Stimulated activated CD4-positive, alpha-beta T cell treated with anti-CD3 and anti-CD28 coated beads, Interleukin-2, amount 100 ng/mL, for 4 hours (primary cell): ENCODE measurements around the gene KCNK4.
A peak's percentile ranks its signal among the peaks of the same experiment; 100 is the strongest.
"Not testable (repeated sequence)": the region's sequence is repeated elsewhere in the genome, so short reads cannot be mapped to it uniquely, and the experiment has no call there.

ENCODE experiments used
- DNase-seq: peaks from one replicate; pipeline ENCODE4 v3.0.0-alpha.2; 2020; ENCODE audit warnings: low read depth

KCNK4 gene

GRCh38 chr11:64307795-64308194 is 16.7 kb downstream of the KCNK4 start:
- DNase-seq = not testable (repeated sequence)

- DNase-seq = no peak
Measured at GRCh38 chr11:64312947-64313346, 21.8 kb downstream of the KCNK4 start.

DNA sequence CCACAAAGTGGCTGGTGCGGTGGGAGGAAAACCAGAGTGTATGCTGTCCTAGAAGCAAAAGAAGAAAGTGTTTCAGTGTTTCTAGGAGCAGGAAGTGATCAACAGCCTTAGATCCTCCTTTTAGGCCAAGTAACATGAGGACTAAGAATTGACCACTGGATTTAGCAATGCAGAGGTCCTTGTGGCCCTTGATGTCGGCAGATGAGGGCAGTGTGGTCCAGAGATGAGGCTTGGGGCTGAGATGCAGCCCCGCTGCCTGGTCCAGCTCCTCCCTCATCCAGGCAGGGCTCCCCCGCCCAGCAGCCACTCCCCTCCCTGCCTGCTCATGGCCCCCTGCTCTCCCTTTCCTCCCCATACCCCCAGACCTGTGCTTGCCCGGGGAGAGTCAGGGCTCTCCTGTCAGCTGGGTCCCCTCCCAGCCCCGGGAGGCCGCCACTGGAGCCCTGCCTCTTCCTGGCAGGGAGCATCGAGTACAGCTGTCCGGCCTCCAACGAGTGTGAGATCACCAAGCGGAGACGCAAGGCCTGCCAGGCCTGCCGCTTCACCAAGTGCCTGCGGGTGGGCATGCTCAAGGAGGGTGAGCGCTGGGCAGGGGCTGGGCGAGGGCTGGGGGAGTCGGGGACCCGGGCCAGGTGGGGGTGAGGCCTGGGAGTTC is 22.5 kb downstream of the KCNK4 start:
- no peak for DNase-seq

- DNase-seq = no peak
Measured at GRCh38 chr11:64314146-64314804, 23.2 kb downstream of the KCNK4 start.

- no peak for DNase-seq
Measured at GRCh38 chr11:64314805-64315561, 23.9 kb downstream of the KCNK4 start.

GRCh38 chr11:64315667-64316526 is 24.8 kb downstream of the KCNK4 start:
- not testable (repeated sequence) for DNase-seq

DNA sequence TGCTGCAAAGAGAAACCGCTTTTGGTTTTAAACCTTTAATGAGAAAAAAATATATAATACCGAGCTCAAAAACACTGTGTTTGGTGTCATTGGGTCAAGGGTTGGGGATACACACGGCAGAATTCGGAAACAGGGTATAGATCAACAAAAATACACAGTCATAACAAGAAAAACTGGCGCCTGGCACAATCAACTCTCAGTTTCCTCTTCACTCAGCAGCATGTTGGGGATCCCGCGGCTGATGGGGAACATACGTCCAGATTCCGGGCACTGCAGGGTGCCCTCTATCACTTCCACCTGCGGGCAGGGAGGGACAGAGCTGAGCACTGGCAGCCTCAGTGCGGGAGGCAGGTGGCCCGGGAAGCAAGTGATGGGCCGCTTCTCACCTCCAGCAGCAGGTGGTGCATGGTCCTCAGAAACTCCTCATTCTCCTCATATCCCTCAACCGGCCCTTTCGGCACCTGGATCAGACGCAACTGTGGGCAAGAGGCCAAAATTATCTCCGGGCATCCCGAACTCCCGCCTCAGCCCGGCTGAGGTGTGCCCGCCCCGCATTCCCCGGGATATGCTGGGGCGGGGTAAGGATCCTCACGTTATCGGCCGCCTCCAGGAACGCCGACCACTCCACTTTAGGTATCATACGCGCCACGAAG is 25.7 kb downstream of the KCNK4 start:
- no peak for DNase-seq

DNA sequence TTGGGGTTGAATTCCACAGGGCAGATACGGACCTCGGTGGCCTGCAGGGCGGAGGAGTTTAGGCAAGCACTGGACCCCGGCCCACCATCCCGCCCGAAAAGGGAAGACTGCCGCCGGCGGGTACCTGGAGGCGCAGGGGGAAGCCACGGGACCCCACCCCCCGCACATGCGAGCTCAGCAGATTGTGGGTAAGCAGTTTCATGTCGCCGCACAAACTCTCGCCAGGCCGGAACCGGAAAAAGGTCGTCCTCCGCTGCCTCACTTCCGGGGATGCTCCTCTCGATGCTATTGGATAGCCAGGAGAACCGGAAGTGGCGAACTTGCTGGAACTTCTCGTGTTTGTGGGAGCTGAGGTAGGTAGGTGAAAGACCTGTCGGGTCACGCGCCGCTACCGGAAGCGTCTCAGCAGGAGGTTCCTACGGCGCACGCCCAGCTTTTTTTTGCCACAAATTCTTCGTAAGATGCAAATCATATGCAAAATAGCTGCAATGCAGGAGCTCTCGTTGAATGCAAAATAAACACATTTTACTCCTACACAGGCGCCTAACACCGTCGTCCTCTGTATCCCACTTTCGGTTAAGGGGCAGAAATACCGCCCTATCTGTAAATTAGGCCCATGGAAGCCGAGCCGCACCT is 26.3 kb downstream of the KCNK4 start, which contains the start of gene TRMT112:
Gene TRMT112, minus strand, starts transcription at position 235 of the 636 bp plus-strand sequence. Its CDS starts 33 bp downstream, at position 202.
- peak; percentile 95 for DNase-seq

- DNase-seq = peak; percentile 90
Measured at GRCh38 chr11:64317961-64318765, 27.1 kb downstream of the KCNK4 start, which contains the start of gene PRDX5. Gene PRDX5 (plus strand): TSS chr11:64318121. CDS start chr11:64318216, 95 bp downstream.

DNA sequence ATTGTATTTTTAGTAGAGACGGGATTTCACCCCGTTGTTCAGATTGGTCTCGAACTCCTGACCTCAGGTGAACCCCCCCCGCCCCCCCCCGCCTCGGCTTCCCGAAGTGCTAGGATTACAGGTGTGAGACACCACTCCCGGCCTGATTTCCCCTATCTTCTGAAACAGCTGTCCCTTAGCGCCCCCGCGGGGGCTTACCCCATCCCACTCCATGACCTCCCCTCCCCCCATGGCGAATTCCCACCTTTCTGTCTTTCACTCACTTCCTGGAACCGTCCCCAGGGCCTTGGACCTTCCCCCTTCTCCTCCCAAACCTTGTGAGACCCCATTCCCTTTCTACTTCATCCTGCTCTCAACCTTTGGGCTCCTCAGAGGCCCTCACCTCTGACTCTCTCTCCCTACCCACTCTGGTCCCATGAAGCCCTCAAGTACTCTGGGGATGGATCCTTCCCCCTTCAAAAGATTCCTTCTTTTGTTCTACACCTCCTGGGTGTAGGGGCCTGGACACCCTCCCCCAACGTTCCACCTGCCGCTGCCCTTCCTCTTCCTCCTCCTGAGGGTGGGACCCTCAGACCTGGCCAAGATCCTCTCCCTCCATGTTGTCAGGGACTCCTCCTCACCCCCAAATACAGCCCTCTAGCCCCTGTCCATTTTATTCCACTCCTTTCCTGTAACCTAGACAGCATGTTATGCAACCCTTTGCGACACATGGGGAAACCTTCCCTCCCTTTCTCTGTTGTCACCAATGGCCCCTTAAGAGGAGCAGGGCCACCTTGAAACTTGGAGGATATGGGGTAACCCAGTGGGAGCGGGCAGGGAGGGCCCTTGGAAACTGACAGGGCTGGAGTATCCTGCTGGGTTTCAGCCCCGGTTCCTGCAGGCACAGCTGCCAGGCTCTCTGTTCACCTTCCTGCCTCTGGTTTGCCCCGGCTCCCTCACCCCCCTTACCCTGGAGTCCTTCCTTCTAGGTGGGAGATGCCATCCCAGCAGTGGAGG is 28.0 kb downstream of the KCNK4 start:
- DNase-seq = no peak

DNA sequence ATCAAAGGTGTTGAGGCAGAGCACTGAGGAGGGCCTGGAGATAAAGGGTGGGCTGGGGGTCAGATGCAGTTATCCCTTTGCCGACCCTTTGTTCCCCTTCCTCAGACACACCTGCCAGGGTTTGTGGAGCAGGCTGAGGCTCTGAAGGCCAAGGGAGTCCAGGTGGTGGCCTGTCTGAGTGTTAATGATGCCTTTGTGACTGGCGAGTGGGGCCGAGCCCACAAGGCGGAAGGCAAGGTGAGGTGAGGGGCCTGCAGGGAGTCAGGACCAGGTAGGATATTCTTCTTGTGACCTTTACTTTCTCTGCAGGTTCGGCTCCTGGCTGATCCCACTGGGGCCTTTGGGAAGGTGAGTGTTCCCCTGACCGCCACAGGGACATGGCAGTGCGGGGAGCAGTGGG is 29.5 kb downstream of the KCNK4 start:
- no peak for DNase-seq

DNA sequence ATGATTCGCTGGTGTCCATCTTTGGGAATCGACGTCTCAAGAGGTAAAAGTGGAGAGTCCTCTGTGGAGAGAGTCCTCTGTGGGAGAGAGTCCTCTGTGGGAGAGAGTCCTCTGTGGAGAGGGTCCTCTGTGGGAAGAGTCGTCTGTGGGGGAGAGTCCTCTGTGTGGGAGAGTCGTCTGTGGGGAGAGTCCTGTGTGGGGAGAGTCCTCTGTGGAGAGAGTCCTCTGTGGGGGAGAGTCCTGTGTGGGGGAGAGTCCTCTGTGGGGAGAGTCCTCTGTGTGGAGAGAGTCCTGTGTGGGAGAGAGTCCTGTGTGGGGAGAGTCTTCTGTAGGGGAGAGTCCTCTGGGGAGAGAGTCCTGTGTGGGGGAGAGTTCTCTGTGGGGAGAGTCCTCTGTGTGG is 29.9 kb downstream of the KCNK4 start:
- DNase-seq = no peak

GRCh38 chr11:64321533-64321932 is 30.4 kb downstream of the KCNK4 start:
- DNase-seq = no peak

DNA sequence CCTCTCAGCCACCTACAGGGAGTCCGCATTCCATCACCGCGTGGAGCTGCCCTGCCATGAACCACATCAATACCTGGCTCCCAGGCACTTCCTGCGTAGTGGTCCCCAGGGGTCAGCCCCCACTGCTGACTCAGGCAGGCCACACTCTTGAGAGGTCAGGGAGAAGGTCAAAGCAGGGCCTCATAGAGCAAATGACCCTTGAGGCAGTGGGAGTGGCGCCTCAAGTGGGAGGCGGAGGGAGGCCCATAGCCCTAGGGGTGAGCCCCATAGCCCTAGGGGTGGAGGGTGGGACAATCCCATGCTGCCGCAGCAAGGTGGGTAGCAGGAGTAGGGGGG is 31.8 kb downstream of the KCNK4 start:
- no peak for DNase-seq

GRCh38 chr11:64323373-64323772 is 32.3 kb downstream of the KCNK4 start:
- DNase-seq = no peak

DNA sequence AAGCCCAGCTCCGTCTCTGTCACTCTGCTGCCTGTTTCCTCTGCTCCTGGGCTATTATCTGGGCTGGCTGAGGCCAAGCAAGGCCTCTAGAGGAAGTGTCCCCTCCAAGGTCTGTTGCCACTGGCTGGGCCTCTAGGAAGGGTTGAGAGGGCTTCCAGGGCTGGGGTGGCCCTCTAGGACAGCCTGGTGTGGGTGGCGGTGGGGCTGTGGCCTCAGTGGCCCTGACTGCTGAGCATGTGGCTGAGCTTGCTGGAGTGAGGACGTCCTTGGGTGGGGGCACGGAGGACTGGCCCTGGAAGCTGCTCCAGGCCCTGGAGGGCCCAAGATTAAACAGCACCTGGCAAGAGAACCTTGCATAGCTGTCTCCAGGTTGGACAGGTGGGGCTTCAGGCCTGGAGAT is 32.9 kb downstream of the KCNK4 start:
- DNase-seq = not testable (repeated sequence)

DNA sequence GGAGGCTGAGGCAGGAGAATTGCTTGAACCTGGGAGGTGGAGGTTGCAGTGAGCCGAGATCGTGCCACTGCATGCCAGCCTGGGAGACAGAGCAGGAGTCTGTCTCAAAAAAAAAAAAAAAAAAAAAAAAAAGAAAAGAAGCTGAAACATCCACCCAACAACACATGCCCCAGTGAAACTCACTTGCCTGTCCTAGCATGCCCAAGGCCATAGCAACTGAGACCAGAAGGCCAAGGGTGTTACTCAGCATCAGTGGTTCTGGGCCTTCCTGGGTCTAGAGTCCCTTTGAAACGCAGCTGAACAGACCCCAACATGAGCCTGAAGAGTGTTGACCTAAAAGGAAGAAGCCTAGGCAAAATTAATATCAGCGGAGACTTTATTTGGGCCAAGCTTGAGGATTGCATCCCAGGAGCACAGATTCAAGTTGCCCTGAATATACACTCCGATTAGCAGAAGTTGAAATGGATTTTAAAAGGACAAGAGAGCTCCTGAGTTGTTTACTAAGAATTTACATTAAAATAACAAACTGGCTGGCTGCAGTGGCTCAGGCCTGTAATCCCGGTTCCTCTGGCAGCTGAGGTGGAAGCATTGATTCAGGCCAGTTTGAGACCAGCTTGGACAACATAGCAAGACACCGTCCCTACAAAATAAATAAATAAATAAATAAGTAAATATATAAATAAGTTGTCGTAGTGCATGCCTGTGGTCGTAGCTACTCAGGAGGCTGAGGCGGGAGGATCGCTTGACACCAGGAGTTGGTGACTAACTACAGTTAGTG is 33.8 kb downstream of the KCNK4 start:
- DNase-seq = no peak

- no peak for DNase-seq
Measured at GRCh38 chr11:64327375-64327774, 36.3 kb downstream of the KCNK4 start.
